Measurements from ENCODE around the gene PIN4.

PIN4 gene

GRCh38 chrX:72181178-72182125, at the start of gene PIN4:
TSS of gene PIN4 (plus strand) at chrX:72181757. CDS start at chrX:72181786, 29 bp downstream.
- TF ChIP-seq, protein P1, sequence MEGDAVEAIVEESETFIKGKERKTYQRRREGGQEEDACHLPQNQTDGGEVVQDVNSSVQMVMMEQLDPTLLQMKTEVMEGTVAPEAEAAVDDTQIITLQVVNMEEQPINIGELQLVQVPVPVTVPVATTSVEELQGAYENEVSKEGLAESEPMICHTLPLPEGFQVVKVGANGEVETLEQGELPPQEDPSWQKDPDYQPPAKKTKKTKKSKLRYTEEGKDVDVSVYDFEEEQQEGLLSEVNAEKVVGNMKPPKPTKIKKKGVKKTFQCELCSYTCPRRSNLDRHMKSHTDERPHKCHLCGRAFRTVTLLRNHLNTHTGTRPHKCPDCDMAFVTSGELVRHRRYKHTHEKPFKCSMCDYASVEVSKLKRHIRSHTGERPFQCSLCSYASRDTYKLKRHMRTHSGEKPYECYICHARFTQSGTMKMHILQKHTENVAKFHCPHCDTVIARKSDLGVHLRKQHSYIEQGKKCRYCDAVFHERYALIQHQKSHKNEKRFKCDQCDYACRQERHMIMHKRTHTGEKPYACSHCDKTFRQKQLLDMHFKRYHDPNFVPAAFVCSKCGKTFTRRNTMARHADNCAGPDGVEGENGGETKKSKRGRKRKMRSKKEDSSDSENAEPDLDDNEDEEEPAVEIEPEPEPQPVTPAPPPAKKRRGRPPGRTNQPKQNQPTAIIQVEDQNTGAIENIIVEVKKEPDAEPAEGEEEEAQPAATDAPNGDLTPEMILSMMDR (IDR thresholded peaks at IDR 0.05; ENCODE audit: insufficient read depth, low read length, missing control alignments) = no peak
- DNase-seq (ENCODE audit: low read depth, low spot score) = peak; percentile 81
- CTCF ChIA-PET = interaction anchor here (0.8 to 1.9 kb wide), 3 partner anchors 11 to 159 kb away, joined by 3 to 7 read pairs (median 3); no protein-coding TSS in a partner anchor
- POLR2A ChIA-PET = interaction anchor here (1.0 to 1.5 kb wide), 2 partner anchors 12 to 50 kb away, joined by 4 to 6 read pairs; partner anchors contain the start of gene RTL5
- peak within 1 kb of the TSS; percentile 73 for H3K4me3 ChIP-seq (ENCODE audit: low read depth, low read length)

DNA sequence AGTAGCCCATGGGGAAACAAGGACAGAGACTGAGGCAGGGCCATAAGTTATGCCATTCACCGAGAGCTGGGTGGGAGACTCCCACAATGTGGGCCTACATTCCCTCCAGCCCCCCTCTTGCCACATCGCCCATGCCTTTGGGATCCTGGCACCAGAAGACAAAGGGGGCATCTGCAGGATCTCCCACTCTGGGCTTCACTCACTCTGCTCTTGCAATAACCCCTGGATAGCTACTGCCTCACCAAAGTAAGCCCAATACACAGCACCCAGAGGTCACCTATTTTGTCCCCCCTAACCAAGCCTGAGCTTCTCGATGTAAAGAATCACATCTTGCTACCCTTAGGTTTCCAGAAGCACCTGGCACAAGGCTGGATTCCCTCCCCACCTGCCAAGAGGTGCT, 49.1 kb upstream of the PIN4 start:
- no peak overlapping the region for H3K4me3 ChIP-seq (ENCODE audit: low read depth, low read length)
- CTCF ChIA-PET = interaction anchor here (1.3 to 10.8 kb wide), 6 partner anchors 10 to 273 kb away, joined by 3 to 155 read pairs (median 6); no protein-coding TSS in a partner anchor
- POLR2A ChIA-PET = interaction anchor here (0.8 to 1.8 kb wide), 4 partner anchors 12 to 143 kb away, joined by 3 to 6 read pairs (median 5); partner anchors contain the start of gene PIN4
- no peak for DNase-seq (ENCODE audit: low read depth, low spot score)
- TF ChIP-seq, protein P1 (IDR thresholded peaks at IDR 0.05; ENCODE audit: insufficient read depth, low read length, missing control alignments) = no peak

- no peak for DNase-seq (ENCODE audit: low read depth, low spot score)
- no peak overlapping the region for H3K4me3 ChIP-seq (ENCODE audit: low read depth, low read length)
- ChIA-PET POLR2A (no interaction called here), CTCF (no interaction called here)
- TF ChIP-seq, protein P1 (IDR thresholded peaks at IDR 0.05; ENCODE audit: insufficient read depth, low read length, missing control alignments) = no peak
These were observed 47.6 kb upstream of the PIN4 start for GRCh38 chrX:72133851-72134546.

DNA sequence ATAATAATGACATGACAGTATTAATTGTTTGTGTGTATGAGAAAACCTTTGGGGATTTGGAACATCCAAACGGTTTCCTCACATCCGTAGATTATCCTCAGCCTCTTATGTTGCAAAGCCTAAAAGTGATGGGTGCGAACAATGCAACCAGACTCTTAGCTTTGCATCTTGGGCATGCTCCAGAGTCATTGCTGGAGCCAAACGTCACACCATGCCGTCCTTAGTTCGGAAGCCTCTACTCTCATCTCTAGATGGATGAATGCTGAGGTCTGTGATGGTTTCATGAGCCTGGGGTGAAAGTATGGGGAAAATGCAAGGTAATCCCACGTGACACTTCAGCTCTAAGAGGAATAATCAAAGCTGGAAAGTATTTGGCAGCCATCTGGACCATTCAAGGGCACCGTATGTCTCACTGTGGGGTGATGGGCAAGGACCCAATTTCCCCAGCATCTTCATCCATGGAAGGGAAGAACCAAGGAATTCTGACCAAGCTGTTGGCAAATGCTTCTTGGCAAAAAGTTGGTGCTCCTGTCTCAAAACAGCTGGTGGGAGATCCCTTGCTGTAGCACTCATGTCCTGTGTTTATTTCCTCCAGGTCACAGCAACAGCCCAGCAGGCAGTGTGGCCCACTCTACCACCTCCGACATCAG, 43.6 kb upstream of the PIN4 start:
- no peak for DNase-seq (ENCODE audit: low read depth, low spot score)
- TF ChIP-seq, protein P1 (IDR thresholded peaks at IDR 0.05; ENCODE audit: insufficient read depth, low read length, missing control alignments) = no peak
- POLR2A ChIA-PET = no interaction called here
- H3K4me3 ChIP-seq (ENCODE audit: low read depth, low read length) = no peak overlapping the region
- CTCF ChIA-PET = interaction anchor here (1.3 kb wide), 1 partner anchor 117 kb away, joined by 3 read pairs; no protein-coding TSS in a partner anchor

GRCh38 chrX:72139538-72139937, 42.0 kb upstream of the PIN4 start:
- no peak overlapping the region for H3K4me3 ChIP-seq (ENCODE audit: low read depth, low read length)
- CTCF ChIA-PET = no interaction called here
- POLR2A ChIA-PET = no interaction called here
- TF ChIP-seq, protein P1 (IDR thresholded peaks at IDR 0.05; ENCODE audit: insufficient read depth, low read length, missing control alignments) = no peak
- DNase-seq (ENCODE audit: low read depth, low spot score) = no peak

Data from AG04449 (cell line).